ENCODE results near the gene GPX7. TPM values are rescaled to one million over a fixed set of nuclear protein-coding genes. Genes with fewer than 3 reads are reported as not detected.

The GPX7 gene
- total RNA-seq, 1 donor from 2014 or later, result 96.8 TPM

DNA sequence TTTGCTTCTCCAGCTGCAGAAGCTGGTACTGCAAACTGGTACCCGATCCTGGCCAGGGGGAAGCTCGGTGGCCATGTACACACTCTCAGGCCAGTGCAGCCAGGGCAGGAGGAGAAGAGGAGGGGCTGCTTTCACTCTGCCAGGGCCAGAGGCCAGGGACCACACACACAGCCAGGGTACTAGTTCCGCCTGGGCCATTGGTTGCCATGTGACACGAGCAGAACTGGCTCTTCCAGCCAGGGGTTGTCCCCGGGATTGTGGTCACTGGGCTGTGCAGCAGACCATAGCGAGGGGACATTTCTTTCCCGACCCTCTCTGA lies 27.1 kb downstream of the GPX7 start:
- no peak for DNase-seq (ENCODE audit: low spot score)

- no peak for DNase-seq (ENCODE audit: low spot score)
Observed at GRCh38 chr1:52629667-52630066, 27.5 kb downstream of the GPX7 start.

GRCh38 chr1:52631759-52632331 lies 29.7 kb downstream of the GPX7 start:
- peak; percentile 33 for DNase-seq (ENCODE audit: low spot score)

DNA sequence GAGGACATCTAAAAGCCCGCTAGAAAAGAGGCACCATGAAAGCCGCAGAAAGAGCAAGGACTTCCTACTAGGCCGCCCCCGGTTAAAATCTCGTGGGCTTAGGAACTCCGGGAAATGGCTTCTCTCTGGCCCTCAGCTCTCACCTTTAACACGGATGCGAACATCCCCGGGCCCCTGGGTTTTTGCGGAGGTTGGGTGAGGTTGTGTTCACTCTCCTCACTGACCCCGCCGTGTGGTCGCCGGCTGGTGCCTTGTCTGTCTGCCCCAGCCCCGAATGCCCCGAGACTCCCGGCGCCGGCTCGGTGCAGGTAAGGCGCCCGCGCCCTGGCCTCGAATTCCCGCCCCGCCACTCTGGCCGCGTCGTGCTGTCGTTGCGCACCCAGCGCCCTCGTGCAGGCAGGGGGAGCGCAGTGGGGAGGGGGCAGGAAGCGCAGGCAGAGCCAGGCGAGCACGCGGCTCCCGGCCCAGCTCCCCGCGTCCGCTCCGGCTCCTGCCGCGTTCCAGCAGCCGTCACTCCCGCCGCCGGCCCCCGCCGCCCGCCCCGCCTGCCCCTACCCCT lies 30.6 kb downstream of the GPX7 start, which contains the start of gene SHISAL2A:
Gene SHISAL2A (plus strand): TSS at position 437 of the 559 bp plus-strand sequence. CDS start 326 bp downstream, outside the sequence.
- DNase-seq (ENCODE audit: low spot score), result peak; percentile 27

DNA sequence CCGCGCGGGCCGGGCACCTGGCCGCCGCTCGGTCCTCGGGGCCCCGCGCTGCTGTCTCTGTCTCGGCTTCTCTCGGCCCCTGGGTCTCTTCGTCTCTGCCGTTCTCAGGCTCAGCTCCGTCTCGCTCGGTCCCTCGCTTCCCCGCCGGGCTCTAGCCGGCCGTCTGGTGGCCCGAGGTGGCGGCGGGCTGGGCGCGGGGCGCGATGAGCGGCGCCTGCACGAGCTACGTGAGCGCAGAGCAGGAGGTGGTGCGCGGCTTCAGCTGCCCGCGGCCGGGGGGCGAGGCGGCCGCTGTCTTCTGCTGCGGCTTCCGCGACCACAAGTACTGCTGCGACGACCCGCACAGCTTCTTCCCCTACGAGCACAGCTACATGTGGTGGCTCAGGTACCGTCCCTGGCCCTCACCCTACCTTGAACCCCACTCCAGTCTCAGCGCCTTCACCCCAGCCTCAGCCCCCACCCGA lies 31.2 kb downstream of the GPX7 start:
- DNase-seq (ENCODE audit: low spot score), result no peak

- DNase-seq (ENCODE audit: low spot score), result no peak
Observed at GRCh38 chr1:52634111-52634510, 31.9 kb downstream of the GPX7 start.

DNA sequence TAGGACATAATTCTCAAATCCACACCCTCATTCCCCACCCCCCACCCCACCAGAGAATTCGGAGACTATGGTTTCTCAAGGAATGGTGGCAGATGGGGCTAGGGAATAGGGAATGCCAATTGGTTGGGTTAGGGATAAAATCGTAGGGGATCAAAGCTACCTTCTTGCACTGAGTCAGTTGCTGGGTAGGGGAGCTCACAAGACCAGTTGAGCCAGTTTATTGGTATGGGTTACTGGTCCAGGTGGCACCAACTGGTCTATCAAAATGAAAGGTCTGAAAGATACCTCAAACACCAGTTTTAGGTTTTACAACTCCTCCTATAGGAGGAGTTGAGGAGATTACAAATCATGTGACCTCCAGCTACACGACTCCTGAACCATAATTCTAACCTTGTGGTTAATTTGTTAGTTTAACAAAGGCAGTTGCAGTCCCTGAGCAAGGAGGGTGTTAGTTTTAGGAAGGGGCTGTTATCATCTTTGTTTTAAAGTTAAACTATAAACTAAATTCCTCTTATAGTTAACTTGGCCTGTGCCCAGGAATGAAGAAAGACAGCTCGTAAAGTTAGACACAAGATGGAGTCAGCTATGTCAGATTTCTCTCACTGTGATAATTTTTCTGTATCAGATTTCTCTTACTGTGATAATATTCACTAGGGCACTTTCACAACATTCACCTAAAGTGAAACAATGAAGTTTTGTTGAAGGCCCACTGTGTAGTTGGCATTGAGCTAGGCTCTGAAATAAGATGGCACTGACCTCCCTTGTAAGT lies 33.3 kb downstream of the GPX7 start:
- DNase-seq (ENCODE audit: low spot score), result no peak

DNA sequence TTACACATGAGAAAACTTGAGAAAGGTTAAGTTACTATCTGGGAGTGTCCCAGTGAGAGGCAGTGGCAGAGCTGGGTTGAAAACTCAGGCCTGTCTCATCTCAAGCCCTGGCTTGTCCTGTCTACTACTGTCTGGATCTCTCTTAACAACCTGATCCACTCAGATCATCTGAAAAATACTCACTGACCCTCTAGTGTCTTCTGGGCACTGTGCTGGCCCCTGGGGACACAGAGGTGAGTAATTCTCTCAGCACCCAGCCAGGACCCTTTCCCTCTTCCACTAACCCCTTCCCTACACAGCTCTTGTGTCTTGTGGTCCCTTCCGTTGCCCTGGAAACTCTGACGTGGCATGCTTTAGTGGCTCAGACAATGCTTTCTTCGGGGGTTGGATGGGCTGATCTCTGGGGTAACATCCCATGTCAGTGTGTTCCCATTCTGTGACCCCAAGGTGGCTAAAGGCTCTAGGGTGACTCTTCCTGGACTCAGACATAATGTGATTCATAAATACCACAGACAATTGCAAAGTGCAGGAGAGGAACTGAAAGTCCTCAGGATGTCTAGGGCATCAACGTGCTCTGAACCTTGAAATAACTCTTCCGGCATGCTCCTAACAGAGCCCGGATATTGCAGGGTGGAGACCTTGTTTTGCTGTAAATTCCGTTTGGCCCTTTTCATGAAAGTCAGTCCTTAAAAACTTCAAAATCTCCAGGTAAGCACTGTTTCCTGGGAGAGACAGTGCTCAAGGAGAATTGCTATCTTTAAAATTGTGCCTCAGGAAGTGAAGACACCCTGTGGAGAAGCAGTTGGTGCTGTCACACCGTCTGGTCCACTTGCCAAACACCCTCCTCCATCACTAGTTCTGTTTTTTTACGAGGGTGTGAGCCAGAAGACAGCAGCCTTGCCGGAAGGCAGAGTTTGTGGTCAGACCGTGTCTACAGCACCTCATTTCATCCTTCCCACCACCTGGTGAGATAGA lies 34.8 kb downstream of the GPX7 start:
- DNase-seq (ENCODE audit: low spot score), result peak; percentile 30

DNA sequence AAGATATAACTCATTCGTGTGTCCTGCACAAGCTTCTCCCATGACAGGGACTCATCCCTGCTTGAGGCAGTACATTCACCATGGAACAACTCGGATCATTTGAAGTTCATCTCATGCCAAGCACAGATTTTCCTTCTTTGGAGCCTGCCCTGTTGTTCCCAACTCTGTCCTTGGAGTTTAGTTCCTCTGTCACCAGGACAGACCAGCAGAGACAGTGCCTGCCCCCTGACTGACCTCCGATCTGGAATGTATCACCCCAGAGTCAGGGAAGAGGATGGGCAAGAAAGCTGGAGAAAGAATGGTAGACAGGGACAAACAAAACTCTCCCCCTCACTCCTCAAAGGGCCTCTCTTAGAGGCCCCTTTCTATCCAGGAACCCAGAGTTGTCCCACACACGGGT lies 35.8 kb downstream of the GPX7 start:
- DNase-seq (ENCODE audit: low spot score), result no peak

GRCh38 chr1:52640697-52641096 lies 38.5 kb downstream of the GPX7 start:
- DNase-seq (ENCODE audit: low spot score), result no peak

- no peak for DNase-seq (ENCODE audit: low spot score)
Observed at GRCh38 chr1:52641307-52641706, 39.1 kb downstream of the GPX7 start.

- no peak for DNase-seq (ENCODE audit: low spot score)
Observed at GRCh38 chr1:52645261-52645660, 43.1 kb downstream of the GPX7 start.

DNA sequence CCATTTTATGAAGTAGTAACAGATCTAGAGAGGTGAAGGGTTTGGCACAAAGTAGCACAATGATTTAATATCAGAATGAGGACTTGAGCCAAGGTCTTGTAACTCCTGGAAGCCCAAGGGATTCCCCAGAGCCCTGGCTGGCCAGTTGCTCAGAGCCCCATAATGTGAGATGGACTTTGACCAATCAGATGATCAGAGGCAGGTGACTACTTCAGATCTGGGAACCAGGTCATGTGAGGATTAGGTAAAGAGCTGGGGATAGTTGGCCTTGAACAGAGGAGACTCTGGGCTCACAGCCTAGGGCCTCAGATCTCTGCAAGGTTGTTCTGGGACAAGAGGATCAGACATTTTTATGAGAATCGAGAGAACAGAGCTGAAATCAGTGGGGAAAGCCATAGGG lies 49.7 kb downstream of the GPX7 start:
- no peak for DNase-seq (ENCODE audit: low spot score)

- no peak for DNase-seq (ENCODE audit: low spot score)
Observed at GRCh38 chr1:52653207-52653849, 51.2 kb downstream of the GPX7 start.

DNA sequence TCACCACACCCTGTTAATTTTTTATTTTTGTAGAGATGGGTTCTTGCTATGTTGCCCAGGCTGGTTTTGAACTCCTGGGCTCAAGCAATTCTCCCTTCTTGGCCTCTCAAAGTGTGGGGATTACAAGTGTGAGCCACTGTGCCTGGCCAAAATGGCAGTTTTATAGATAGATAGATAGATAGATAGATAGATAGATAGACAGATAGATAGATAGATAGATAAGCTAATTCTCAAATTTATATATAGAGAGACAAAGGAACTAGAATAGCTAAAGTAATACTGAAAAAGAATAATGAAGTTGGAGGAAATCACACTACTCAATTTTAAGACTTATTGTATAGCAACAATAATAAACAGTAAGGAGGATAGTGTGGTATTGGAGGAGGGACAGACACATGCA lies 51.9 kb downstream of the GPX7 start:
- DNase-seq (ENCODE audit: low spot score), result no peak

DNA sequence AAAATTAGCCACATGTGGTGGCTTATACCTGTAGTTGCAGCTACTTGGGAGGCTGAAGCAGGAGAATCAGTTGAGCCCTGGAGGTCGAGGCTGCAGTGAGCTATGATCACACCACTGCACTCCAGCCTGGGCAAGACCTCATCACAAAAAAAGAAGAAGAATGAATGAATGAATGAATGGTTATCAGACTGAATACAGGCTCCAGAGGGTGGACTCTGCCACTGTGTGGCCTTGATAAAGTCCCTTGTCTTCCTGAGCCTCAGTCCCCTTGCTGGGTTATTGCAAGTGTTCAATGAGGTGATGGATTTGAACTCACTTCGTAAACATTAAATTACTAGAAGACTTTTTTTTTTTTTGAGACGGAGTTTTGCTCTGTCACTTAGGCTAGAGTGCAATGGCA lies 55.5 kb downstream of the GPX7 start:
- no peak for DNase-seq (ENCODE audit: low spot score)

Other genes starting within 250 kb of the GPX7 start
- gene CC2D1B, start 236.2 kb upstream of the GPX7 start, total RNA-seq (ENCODE audit: insufficient read depth, low replicate concordance), result 11.3 TPM
- gene ORC1, start 197.9 kb upstream of the GPX7 start, total RNA-seq (ENCODE audit: insufficient read depth, low replicate concordance), result 0.48 TPM
- 9.4 TPM for gene PRPF38A, start 197.8 kb upstream of the GPX7 start, total RNA-seq (ENCODE audit: insufficient read depth, low replicate concordance)
- gene TUT4, start 49.3 kb upstream of the GPX7 start, total RNA-seq (ENCODE audit: insufficient read depth, low replicate concordance), result 87.4 TPM
- 2.2 TPM for gene SHISAL2A, start 30.8 kb downstream of the GPX7 start, total RNA-seq (ENCODE audit: insufficient read depth, low replicate concordance)
- gene COA7, start 96.0 kb downstream of the GPX7 start, total RNA-seq (ENCODE audit: insufficient read depth, low replicate concordance), result 9.4 TPM
- gene ZYG11B, start 124.1 kb downstream of the GPX7 start, total RNA-seq (ENCODE audit: insufficient read depth, low replicate concordance), result 68.4 TPM
- 0.48 TPM for gene ZYG11A, start 240.4 kb downstream of the GPX7 start, total RNA-seq (ENCODE audit: insufficient read depth, low replicate concordance)